ENCODE results near the gene CHKB.
"Not testable (repeated sequence)": the region's sequence is repeated elsewhere in the genome, so short reads cannot be mapped to it uniquely, and the experiment has no call there.

CHKB gene

GRCh38 chr22:50612528-50613221 is 30.0 kb upstream of the CHKB start:
- DNase-seq (ENCODE audit: low read depth): no peak

GRCh38 chr22:50612168-50612527 is 29.5 kb upstream of the CHKB start:
- no peak for DNase-seq (ENCODE audit: low read depth)

DNA sequence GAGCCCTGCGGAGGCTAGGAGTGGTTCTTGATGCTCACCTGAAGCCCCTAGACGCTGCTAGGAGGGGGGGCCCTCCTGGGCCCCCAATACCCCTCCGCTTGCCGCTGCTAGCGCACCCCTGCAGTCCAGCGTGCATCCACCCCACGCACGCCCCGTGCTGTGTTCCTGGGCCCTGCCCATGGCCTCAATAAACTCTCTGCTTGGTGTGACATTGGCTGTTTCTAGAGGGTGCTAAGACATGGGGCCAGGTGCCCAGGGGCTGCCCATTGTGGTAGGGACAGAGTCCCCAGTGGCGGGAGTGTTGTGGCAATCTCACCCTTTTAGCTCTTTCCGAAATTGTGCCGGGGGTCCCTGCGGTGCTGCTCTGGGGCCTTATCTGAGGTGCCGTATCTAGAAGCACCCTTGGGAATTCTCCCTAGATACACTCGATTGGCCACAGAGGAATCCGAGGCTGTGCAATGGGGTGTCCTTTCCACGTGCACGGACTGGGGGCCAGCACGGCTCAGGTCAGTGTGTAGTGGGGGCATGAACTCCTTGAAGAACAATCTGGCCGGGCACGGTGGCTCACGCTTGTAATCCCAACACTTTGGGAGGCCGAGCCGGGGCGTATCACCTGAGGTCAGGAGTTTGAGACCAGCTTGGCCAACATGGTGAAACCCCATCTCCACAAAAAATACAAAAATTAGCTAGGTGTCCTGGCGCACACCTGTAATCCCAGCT is 28.9 kb upstream of the CHKB start:
- DNase-seq (ENCODE audit: low read depth): no peak

- no peak for DNase-seq (ENCODE audit: low read depth)
Measured at GRCh38 chr22:50610581-50610980, 27.9 kb upstream of the CHKB start.

DNA sequence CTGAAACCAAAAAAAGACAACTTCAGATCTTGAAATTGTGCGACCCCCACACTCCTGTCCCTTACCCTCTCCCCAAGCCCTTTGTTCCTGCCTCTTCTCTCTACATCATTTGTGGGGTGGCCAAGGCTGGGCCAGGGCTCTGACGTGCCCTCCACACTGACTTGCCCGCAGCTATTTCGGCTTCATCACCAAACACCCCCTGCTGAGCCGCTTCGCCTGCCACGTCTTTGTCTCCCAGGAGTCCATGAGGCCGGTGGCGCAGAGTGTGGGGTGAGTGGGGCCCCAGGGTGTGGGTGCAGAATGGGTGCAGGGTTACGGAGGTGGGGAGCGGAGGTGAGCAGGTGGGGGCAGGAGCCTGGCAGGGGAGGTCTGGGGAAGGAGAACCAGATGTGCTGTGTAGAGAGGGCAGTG is 27.4 kb upstream of the CHKB start:
- DNase-seq (ENCODE audit: low read depth): no peak

- DNase-seq (ENCODE audit: low read depth): no peak
Measured at GRCh38 chr22:50609599-50609998, 26.9 kb upstream of the CHKB start.

DNA sequence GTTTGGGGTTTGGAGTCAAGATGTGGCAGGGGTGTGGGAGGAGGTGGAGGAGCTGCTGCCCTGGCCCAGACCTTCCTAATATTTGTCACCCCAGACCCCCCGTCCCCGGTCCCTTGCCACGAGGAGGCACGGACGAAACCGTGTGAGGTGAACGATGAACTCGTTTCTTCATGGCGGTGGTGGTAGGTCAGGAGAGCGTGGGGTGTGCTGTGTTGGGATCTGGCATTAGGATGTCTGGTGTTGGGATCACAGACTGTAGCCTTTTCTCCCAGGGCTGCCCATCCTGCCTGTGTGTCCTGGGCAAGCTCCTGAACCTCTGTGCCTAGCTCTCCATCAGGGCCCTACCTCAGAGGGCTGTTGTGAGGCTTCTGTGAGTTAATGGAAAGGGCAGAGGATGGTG is 26.3 kb upstream of the CHKB start:
- DNase-seq (ENCODE audit: low read depth): no peak

DNA sequence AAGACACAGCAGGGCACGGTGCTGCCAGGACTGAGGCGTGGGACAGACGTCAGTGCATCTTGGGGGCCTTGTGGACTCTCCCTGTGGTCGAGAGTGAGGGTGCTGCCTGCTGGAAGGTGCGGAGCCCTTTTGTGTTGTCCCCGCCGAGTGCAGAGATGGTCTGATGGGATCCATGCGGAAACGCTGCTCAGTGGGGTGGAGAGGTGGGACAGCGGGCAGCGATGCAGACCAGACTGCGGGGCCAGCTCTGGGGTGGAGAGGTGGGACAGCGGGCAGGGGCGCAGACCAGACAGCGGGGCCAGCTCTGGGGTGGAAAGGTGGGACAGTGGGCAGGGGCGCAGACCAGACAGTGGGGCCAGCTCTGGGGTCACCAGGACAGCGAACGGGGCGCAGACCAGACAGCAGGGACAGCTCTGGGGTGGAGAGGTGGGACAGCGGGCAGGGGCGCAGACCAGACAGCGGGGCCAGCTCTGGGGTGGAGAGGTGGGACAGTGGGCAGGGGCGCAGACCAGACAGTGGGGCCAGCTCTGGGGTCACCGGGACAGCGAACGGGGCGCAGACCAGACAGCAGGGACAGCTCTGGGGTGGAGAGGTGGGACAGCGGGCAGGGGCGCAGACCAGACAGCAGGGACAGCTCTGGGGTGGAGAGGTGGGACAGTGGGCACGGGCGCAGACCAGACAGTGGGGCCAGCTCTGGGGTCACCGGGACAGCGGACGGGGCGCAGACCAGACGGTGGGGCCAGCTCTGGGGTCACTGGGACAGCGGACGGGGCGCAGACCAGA is 25.6 kb upstream of the CHKB start:
- DNase-seq (ENCODE audit: low read depth): not testable (repeated sequence)

DNA sequence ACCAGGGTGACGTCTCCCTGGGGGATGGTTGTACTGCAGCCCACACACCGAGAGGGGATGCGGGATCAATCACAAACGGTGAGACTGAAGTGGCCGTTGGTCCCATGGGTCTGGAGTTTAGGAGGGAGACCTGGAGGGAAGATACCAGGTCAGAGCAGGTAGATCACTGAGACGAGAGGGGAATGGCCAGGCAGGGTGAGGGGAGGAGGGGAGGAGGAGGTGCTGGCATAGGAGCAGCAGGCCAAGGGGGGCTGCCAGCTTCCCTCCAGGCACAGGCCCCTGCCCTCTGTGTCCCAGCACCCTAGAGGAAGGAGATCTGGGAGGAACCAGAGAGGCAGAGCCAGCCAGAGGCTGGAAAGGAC is 25.0 kb upstream of the CHKB start:
- no peak for DNase-seq (ENCODE audit: low read depth)

DNA sequence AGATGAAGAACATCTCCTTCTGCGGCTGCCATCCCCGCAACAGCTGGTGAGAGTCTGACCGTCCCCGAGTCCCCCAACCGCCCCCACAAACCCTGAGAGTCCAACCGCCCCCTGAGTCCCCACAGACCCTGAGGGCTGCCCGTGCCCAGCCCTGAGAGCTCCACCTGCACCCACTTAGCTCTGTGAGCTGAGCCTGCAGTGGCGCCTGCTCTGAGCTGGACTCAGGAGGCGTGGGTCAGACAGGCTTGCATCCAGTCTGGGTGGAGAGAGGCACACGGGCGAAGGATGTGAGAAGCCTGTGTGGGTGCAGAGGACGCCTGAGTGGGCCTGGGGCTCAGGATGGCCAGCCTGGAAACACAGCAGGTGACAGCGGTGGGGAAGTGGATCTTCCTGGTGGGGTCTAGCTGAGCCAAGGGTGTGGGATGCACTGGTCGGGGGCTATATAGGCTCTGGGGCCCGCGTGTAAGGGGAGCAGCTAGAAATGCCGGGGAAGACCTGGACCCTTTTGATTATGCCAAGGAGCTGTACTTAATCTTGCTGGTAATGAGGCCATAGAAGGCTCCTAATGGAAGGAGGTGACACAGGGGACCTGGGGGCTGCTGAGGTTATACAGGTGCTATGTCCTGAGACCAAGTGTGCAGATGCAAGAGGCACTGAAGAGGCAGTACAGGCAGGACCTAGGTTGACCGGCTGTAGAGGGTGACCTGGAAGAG is 24.5 kb upstream of the CHKB start:
- DNase-seq (ENCODE audit: low read depth): no peak

- no peak for DNase-seq (ENCODE audit: low read depth)
Measured at GRCh38 chr22:50606165-50606945, 23.7 kb upstream of the CHKB start.

DNA sequence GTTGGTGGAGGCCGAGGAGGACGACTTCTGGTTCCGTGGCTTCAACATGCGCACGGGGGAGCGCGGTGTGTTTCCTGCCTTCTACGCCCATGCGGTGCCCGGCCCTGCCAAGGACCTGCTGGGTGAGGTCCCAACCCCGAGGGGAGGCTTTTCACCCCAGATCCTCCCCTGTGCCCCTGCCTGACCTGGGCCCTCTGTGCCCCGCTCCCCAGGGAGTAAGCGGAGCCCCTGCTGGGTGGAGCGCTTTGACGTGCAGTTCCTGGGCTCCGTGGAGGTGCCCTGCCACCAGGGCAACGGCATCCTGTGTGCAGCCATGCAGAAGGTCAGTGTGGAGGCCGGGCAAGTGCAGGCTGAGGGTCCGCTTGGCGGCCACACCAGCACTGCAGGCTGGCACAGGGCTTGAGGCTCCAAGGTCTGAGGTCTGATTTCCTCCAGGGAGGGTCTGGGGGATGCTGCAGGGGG is 23.0 kb upstream of the CHKB start:
- no peak for DNase-seq (ENCODE audit: low read depth)

DNA sequence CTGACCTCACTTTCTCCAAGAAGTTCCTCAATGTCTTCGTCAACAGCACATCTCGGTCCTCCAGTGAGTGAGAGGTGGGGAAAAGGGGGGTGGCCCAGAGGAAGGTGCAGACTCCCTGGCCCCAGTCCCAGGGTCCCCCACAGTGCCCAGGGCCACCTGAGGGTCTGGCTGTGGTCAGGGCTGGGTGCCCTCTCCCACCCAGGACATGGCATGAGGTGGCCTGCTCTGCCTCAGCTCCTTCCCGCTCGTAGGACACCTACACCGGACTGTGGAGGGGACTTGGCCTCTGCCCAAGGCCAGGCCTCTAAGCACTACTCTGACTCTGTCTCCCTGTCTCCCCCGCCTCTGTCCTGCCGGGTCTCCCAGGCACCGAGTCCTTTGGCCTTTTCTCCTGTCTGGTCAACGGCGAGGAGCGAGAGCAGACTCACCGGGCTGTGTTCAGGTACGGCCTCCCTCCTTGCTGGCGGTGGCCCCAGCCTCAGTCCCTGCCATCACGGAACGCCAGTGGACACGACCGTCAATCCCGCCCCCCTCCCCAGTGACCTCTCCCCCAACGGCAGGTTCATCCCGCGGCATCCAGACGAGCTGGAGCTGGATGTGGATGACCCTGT is 22.5 kb upstream of the CHKB start:
- DNase-seq (ENCODE audit: low read depth): no peak

DNA sequence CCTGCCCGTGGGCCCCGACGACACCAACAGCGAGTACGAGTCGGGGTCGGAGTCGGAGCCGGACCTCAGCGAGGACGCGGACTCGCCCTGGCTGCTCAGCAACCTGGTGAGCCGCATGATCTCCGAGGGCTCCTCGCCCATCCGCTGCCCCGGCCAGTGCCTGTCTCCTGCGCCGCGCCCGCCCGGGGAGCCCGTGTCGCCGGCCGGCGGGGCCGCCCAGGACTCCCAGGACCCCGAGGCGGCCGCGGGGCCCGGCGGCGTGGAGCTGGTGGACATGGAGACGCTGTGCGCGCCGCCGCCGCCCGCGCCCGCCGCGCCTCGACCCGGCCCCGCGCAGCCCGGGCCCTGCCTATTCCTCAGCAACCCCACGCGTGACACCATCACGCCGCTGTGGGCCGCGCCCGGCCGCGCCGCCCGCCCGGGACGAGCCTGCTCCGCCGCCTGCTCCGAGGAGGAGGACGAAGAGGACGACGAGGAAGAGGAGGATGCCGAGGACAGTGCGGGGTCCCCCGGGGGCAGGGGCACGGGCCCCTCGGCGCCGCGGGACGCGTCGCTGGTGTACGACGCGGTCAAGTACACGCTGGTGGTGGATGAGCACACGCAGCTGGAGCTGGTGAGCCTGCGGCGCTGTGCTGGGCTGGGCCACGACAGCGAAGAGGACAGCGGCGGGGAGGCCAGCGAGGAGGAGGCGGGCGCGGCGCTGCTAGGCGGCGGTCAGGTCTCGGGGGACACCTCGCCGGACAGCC is 21.8 kb upstream of the CHKB start:
- no peak for DNase-seq (ENCODE audit: low read depth)

DNA sequence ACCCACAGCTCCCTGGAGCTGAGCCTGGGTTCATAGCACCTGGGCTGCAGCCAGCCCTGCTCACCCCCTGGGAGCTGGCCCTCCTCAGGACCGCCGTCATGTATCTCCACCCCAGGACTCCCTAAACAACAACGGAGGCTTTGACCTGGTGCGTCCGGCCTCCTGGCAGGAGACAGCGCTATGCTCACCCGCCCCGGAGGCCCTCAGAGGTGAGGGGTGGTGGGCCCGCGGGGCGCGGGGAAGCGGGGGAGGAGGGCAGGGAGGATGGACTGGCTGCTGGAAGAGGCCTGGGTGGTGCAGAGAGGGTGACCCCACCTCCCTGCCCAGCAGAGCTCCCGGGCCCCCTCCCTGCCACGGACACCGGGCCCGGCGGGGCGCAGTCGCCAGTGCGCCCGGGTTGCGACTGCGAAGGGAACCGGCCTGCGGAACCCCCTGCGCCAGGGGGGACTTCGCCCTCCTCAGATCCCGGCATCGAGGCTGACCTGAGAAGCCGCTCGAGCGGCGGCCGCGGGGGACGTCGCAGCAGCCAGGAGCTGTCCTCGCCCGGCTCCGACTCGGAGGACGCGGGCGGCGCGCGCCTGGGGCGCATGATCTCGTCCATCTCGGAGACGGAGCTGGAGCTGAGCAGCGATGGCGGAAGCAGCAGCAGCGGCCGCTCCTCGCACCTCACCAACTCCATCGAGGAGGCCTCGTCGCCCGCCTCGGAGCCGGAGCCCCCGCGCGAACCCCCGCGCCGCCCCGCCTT is 21.0 kb upstream of the CHKB start:
- DNase-seq (ENCODE audit: low read depth): no peak

DNA sequence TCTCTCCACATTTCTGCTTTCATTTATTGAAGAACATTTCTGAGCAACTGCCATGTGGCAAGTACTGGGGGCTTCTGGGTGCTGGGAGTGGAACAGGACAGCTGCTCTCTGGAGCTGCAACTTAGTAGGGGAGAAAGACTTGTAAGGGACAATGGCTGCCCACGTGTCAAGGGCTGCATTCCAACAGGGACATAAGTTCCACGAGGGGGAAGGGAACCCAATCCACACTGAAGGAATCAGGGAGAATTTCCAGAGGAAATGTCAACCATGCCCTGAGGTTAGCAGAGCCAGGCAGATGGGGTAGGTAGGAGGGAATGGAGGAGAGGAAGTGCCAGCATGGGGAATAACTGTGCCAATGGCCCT is 19.7 kb upstream of the CHKB start:
- DNase-seq (ENCODE audit: low read depth): no peak

DNA sequence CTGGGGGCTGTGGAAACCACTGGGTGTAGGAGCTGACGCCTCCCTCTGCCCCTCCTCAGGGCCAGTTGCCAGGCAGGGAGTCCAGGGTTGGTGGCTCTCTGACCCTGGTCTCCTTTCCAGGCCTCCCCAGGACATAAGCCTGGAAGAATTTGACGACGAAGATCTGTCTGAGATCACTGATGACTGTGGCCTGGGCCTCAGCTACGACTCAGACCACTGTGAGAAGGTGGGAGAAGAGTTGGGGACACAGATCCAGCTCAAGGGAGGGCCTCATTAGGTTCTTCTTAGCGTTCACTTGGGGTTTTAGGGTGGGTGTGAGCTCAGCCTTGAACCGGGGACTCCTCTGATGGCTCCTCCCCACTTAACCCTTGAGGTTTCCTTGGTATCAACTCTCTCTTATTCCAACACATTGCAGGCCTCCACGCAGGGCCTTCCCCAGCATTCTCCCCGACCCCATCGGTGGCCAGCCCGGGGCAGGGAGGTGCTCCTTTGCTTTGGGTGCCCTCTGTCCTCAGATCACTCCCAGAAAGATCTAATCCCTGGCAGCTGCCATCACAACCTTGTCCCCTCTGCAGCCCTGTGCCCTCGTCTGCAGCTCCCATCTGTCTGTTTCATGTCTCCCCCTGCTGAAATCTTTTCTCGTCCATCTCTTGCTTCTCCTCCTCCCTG is 19.2 kb upstream of the CHKB start:
- DNase-seq (ENCODE audit: low read depth): no peak

DNA sequence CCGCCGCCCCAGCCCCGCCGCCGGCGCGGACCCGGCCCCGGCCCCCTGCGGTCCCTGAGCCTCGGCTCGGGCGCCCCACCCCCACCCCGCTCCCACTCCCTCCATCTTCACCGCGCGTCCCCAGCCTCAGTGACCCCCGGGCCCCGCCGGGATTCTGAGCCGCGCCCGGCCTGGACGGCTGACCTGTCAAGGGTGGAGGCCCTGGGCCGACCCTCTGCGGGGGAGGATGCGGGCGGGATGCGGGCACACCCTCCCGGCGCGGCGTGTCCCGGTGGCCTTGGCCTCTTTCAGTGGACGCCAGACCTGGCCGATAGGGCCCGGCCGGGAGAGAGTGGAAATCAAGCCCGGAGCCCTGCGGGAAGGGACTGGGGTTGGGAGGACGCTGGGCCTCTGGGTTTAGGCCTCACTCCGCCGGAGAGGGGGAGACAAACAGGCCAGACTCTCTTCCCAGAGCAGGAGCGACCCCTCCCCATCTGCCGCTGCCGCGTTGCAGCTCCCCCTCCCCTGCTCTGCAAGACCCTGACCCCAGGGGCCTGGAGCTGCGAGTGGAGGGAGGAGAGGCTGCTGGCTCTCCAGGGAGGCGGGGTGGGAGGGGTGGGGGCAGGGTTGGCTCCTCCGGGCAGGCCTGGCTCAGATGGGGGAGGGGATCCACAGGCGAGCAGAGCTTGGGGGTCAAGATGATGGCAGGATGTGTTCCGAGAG is 18.5 kb upstream of the CHKB start:
- no peak for DNase-seq (ENCODE audit: low read depth)

DNA sequence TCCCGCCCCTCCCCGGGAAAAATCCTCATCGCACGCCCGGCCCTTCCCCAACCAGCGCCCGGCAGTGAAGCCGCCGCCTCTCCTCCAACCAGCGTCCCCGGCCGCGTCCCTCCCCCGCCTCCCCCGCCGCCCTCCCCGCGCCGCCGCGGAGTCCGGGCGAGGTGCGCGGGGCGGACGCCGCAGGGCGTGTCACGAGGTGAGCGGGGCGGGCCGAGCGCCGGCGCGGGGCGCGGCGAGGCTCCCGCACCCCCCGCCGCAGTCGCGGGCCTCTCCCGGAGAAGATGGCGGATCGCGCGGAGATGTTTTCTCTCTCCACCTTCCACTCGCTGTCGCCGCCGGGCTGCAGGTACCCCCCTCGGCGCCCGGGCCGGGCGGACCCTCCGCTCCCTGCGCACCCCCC is 17.9 kb upstream of the CHKB start, which contains the start of gene MAPK8IP2:
Gene MAPK8IP2 (plus strand): TSS at position 256 of the 400 bp plus-strand sequence. CDS start 26 bp downstream, at position 282.
- no peak for DNase-seq (ENCODE audit: low read depth)
